SK-N-SH (cell line): ENCODE measurements around the gene FGFRL1. TPM values are rescaled to one million over a fixed set of nuclear protein-coding genes. Genes with fewer than 3 reads are reported as not detected.

Experiments
- CTCF ChIA-PET: fragments of 300-600, 350-600 bp; formaldehyde crosslinking; extraction: SDS; loops from one replicate; lab custom pipeline; 2021; lab: Yijun Ruan, JAX
- POLR2A ChIA-PET: fragments of 350-600 bp; sonication (Branson Sonifier 250); formaldehyde crosslinking; extraction: SDS; loops from one replicate; lab custom pipeline; 2020; ENCODE audit warnings: antibody characterized with exemption, inconsistent platforms; lab: Yijun Ruan, JAX
- DNase-seq: peaks from one replicate; pipeline ENCODE4 v3.0.0; 2012
- H2AFZ ChIP-seq: fragments of 200-600 bp; sonication (generic); 2 replicates; pipeline ENCODE4 v1.8.1; 2016; ENCODE audit warnings: antibody characterized with exemption, mild to moderate bottlenecking, low read depth
- H3F3A ChIP-seq: fragments of 200-600 bp; sonication (generic); replicated peaks from 2 replicates; pipeline ENCODE3; 2016; ENCODE audit warnings: antibody characterized with exemption, mild to moderate bottlenecking; ENCODE audit not compliant: insufficient read depth
- H3K27ac ChIP-seq, 2 experiments: fragments of 200-500 bp in 1 of 2; fragments of 200-600 bp in 1 of 2; sonication (Bioruptor generic) in 1 of 2; sonication (generic), shearing (Covaris generic) in 1 of 2; 2 replicates each; pipeline versions ENCODE4 v1.5.1 to v1.6.1; 2014 to 2016; ENCODE audit warnings: low read depth in 2 of 2, inconsistent platforms in 1 of 2, low read length in 1 of 2, mild to moderate bottlenecking in 1 of 2, mixed read lengths in 1 of 2
- H3K27me3 ChIP-seq: fragments of 200-600 bp; sonication (generic), shearing (Covaris generic); 2 replicates; pipeline ENCODE4 v1.6.1; 2016; ENCODE audit warnings: mixed run types; ENCODE audit not compliant: insufficient read depth
- H3K36me3 ChIP-seq, 2 experiments: fragments of 200-500 bp in 1 of 2; fragments of 200-600 bp in 1 of 2; sonication (Bioruptor generic) in 1 of 2; sonication (generic) in 1 of 2; replicated peaks in 1 of 2; 2 replicates each; pipeline versions ENCODE3 to v1.5.1; 2014 to 2016; ENCODE audit warnings: low read length in 1 of 2, mild to moderate bottlenecking in 1 of 2; ENCODE audit not compliant: insufficient read depth in 2 of 2, control insufficient read depth in 1 of 2
- H3K4me1 ChIP-seq, 2 experiments: fragments of 200-500 bp in 1 of 2; fragments of 200-600 bp in 1 of 2; sonication (Bioruptor generic) in 1 of 2; sonication (generic), shearing (Covaris generic) in 1 of 2; 2 replicates each; pipeline versions ENCODE4 v1.5.1 to v1.6.1; 2014 to 2016; ENCODE audit warnings: low read depth in 1 of 2, low read length in 1 of 2, mixed run types in 1 of 2; ENCODE audit not compliant: insufficient read depth in 2 of 2, control insufficient read depth in 1 of 2
- H3K4me2 ChIP-seq: fragments of 200-600 bp; sonication (generic), shearing (Covaris generic); 2 replicates; pipeline ENCODE4 v1.6.1; 2017; ENCODE audit warnings: mixed run types
- H3K4me3 ChIP-seq, 2 experiments: fragments of 200-500 bp in 1 of 2; fragments of 200-600 bp in 1 of 2; sonication (Bioruptor generic) in 1 of 2; sonication (generic), shearing (Covaris generic) in 1 of 2; 2 replicates each; pipeline versions ENCODE4 v1.5.1 to v1.8.1; 2014 to 2016; ENCODE audit warnings: low read depth in 2 of 2, inconsistent platforms in 1 of 2, low read length in 1 of 2, mild to moderate bottlenecking in 1 of 2, mixed read lengths in 1 of 2, moderate library complexity in 1 of 2
- H3K79me2 ChIP-seq: fragments of 200-600 bp; sonication (generic); 2 replicates; pipeline ENCODE4 v1.8.1; 2017; ENCODE audit warnings: mild to moderate bottlenecking; ENCODE audit not compliant: insufficient read depth
- H3K9ac ChIP-seq: fragments of 200-600 bp; sonication (generic); 2 replicates; pipeline ENCODE4 v1.6.1; 2017; ENCODE audit warnings: mixed run types
- H3K9me2 ChIP-seq: fragments of 200-600 bp; sonication (generic); 2 replicates; pipeline ENCODE4 v1.6.1; 2017; ENCODE audit warnings: mixed run types
- H3K9me3 ChIP-seq: fragments of 200-600 bp; sonication (generic); 2 replicates; pipeline ENCODE4 v1.6.1; 2017; ENCODE audit warnings: mixed run types, mild to moderate bottlenecking, moderate library complexity
- H4K20me1 ChIP-seq: fragments of 200-600 bp; sonication (generic); 2 replicates; pipeline ENCODE4 v1.6.1; 2017; ENCODE audit warnings: mild to moderate bottlenecking, mixed run types; ENCODE audit not compliant: insufficient read depth
- CHD2 ChIP-seq: fragments of 150-350 bp; IDR thresholded peaks from 2 replicates; pipeline ENCODE4 v1.6.1; 2018; ENCODE audit warnings: low read length; ENCODE audit not compliant: partially characterized antibody
- CTCF ChIP-seq: fragments of 200-600 bp; sonication (generic); IDR thresholded peaks from 2 replicates; pipeline ENCODE4 v1.6.1; 2017; ENCODE audit warnings: antibody characterized with exemption, mild to moderate bottlenecking, moderate library complexity
- ELF1 ChIP-seq: IDR thresholded peaks from 2 replicates; pipeline ENCODE4 v1.4.0; 2012
- EZH2phosphoT487 ChIP-seq: fragments of 200-600 bp; sonication (generic); IDR thresholded peaks from 2 replicates; pipeline ENCODE4 v1.6.1; 2017; ENCODE audit warnings: low read depth, mixed run types, mild to moderate bottlenecking, antibody characterized with exemption, moderate library complexity, borderline replicate concordance
- FOXJ3 ChIP-seq: sonication (generic); formaldehyde crosslinking; IDR thresholded peaks from 2 replicates; pipeline ENCODE4 v1.5.1; 2020; ENCODE audit warnings: mild to moderate bottlenecking, missing genetic modification reagents
- GATA2 ChIP-seq: sonication (generic); formaldehyde crosslinking; IDR thresholded peaks from 2 replicates; pipeline ENCODE4 v1.5.0; 2020; ENCODE audit warnings: mild to moderate bottlenecking, missing genetic modification reagents
- JUND ChIP-seq: IDR thresholded peaks from 2 replicates; pipeline ENCODE4 v1.4.0; 2012
- MAX ChIP-seq: IDR thresholded peaks from 2 replicates; pipeline ENCODE4 v1.4.0; 2012; ENCODE audit warnings: low read depth
- MEF2A ChIP-seq: IDR thresholded peaks from 2 replicates; pipeline ENCODE4 v1.4.0; 2012; ENCODE audit warnings: low read depth, borderline replicate concordance
- MXI1 ChIP-seq: IDR thresholded peaks from 2 replicates; pipeline ENCODE4 v1.6.1; 2012; ENCODE audit warnings: mild to moderate bottlenecking, low read depth, low read length, improper control_type of control experiment
- PBX3 ChIP-seq: IDR thresholded peaks from 2 replicates; pipeline ENCODE4; 2012
- POLR2AphosphoS5 ChIP-seq: IDR thresholded peaks from 2 replicates; pipeline ENCODE4 v1.6.1; 2012; ENCODE audit warnings: low read depth, low read length
- RAD21 ChIP-seq: IDR thresholded peaks from 2 replicates; pipeline ENCODE4 v1.6.1; 2012; ENCODE audit warnings: mild to moderate bottlenecking, low read length
- RCOR1 ChIP-seq: fragments of 150-350 bp; IDR thresholded peaks from 2 replicates; pipeline ENCODE4 v1.6.1; 2017; ENCODE audit warnings: antibody characterized with exemption, low read length
- RFX5 ChIP-seq: IDR thresholded peaks from 2 replicates; pipeline ENCODE4 v1.6.1; 2012; ENCODE audit warnings: mild to moderate bottlenecking, improper control_type of control experiment, low read length
- SIN3A ChIP-seq: IDR thresholded peaks from 2 replicates; pipeline ENCODE4 v1.6.1; 2012; ENCODE audit warnings: low read depth, mild to moderate bottlenecking, low read length, moderate library complexity, borderline replicate concordance
- TAF1 ChIP-seq: IDR thresholded peaks from 2 replicates; pipeline ENCODE4 v1.6.1; 2012; ENCODE audit warnings: low read depth, mild to moderate bottlenecking, low read length, moderate library complexity, borderline replicate concordance
- TCF12 ChIP-seq: IDR thresholded peaks from 2 replicates; pipeline ENCODE4 v1.4.0; 2012
- TEAD4 ChIP-seq: IDR thresholded peaks from 2 replicates; pipeline ENCODE4 v1.4.0; 2012; ENCODE audit warnings: mild to moderate bottlenecking, borderline replicate concordance; ENCODE audit not compliant: insufficient read depth
- USF2 ChIP-seq: fragments of 150-350 bp; IDR thresholded peaks from 2 replicates; pipeline ENCODE4 v1.6.1; 2017; ENCODE audit warnings: antibody characterized with exemption, low read length, low read depth, borderline replicate concordance
- WGBS: methylation state at CpG from one replicate; pipeline ENCODE4 v1.1.6; 2017; ENCODE audit warnings: low lambda C conversion rate; 5-methylcytosine and 5-hydroxymethylcytosine counted together
- polyA plus RNA-seq, 3 experiments: library from polyadenylated mRNA; depleted of rRNA; stranded (reverse); fragments of >200 nt; gene quantifications; 2 replicates each; pipeline ENCODE4 v1.2.3, GENCODE V29; 2012

Gene FGFRL1
- polyA plus RNA-seq, 1 of the 3 experiments (the other 2 are of a cell fraction), result 22.5 TPM

- Histone ChIP-seq H3F3A (peaks cover 11% of the 10 kb centered on the region), H3K27me3 (peaks cover 9% of the 10 kb centered on the region), H3K9me3 (no peaks in the 10 kb centered on the region), H3K4me1 (peaks cover 0 to 6% of the 10 kb centered on the region in 2 experiments; a peak in 1 of 4 replicates), H3K9me2 (no peaks in the 10 kb centered on the region), H2AFZ (no peak overlapping the region), H3K36me3 (no peaks in the 10 kb centered on the region), H3K4me3 (no peak overlapping the region), H3K27ac (no peak overlapping the region), H3K79me2 (no peaks in the 10 kb centered on the region), H4K20me1 (peaks cover 27% of the 10 kb centered on the region; the same call in 1 of the 2 replicates), H3K4me2 (no peak overlapping the region), H3K9ac (no peak overlapping the region)
- no peak for DNase-seq
- WGBS, result 93% methylated on average over 3 of the region's 8 CpGs
- ChIA-PET POLR2A (no interaction called here), CTCF (no interaction called here)
- TF ChIP-seq TAF1 (no peak), CTCF (no peak), POLR2AphosphoS5 (no peak), PBX3 (no peak), RAD21 (no peak), MAX (no peak), RFX5 (no peak), MEF2A (no peak), TCF12 (no peak), GATA2 (CRISPR knock-in tag) (no peak), USF2 (no peak)
Measured at GRCh38 chr4:1015179-1015578, 3.8 kb downstream of the FGFRL1 start.

- H3K9me3 ChIP-seq, result no peaks in the 10 kb centered on the region
- H4K20me1 ChIP-seq, result peaks cover 23% of the 10 kb centered on the region; the same call in 1 of the 2 replicates
- H3K4me2 ChIP-seq, result no peak overlapping the region
- 53% methylated on average over 3 of the region's 10 CpGs for WGBS
- DNase-seq, result no peak
- peaks cover 0 to 1% of the 10 kb centered on the region in 2 experiments; a peak in 1 of 4 replicates for H3K4me1 ChIP-seq
- H3K36me3 ChIP-seq, result no peaks in the 10 kb centered on the region
- H2AFZ ChIP-seq, result no peak overlapping the region
- H3K4me3 ChIP-seq, result no peak overlapping the region
- H3K9me2 ChIP-seq, result no peaks in the 10 kb centered on the region
- H3K27me3 ChIP-seq, result peaks cover 4% of the 10 kb centered on the region
- ChIA-PET CTCF (no interaction called here), POLR2A (no interaction called here)
- H3K79me2 ChIP-seq, result no peaks in the 10 kb centered on the region
- H3K9ac ChIP-seq, result no peak overlapping the region
- peaks cover 5% of the 10 kb centered on the region for H3F3A ChIP-seq
- no peak overlapping the region for H3K27ac ChIP-seq
- TF ChIP-seq JUND, result no peak
- TF ChIP-seq MXI1, result no peak
- no peak for TF ChIP-seq ELF1
- TF ChIP-seq CTCF, result no peak
- TF ChIP-seq USF2, result no peak
- no peak for TF ChIP-seq RFX5
- TF ChIP-seq SIN3A, result no peak
- TF ChIP-seq PBX3, result no peak
- TF ChIP-seq EZH2phosphoT487, result no peak
- no peak for TF ChIP-seq FOXJ3 (CRISPR knock-in tag)
- TF ChIP-seq MEF2A, result no peak
- no peak for TF ChIP-seq TEAD4
- TF ChIP-seq CHD2, result no peak
- TF ChIP-seq RCOR1, result no peak
- no peak for TF ChIP-seq GATA2 (CRISPR knock-in tag)
Measured at GRCh38 chr4:1015746-1016145, 4.3 kb downstream of the FGFRL1 start.
